K562 (cell line): ENCODE results near the gene SCAPER. TPM values are rescaled to one million over a fixed set of nuclear protein-coding genes. Genes with fewer than 3 reads are reported as not detected.
"Not testable (repeated sequence)": the region's sequence is repeated elsewhere in the genome, so short reads cannot be mapped to it uniquely, and the experiment has no call there.

Experiments used
- ATAC-seq: fragments of 200-7000 bp; cut with Tn5 transposase; 3 replicates; pipeline ENCODE4 v1.9.1; 2020; ENCODE audit warnings: moderate library complexity
- BruUV-seq: library from RNA; stranded (reverse); fragments of 400-500 nt; replicated peaks from 2 replicates; lab custom pipeline; 2021; lab: Mats Ljungman, UMichigan
- CTCF ChIA-PET: fragments of 300-600 bp; formaldehyde crosslinking; extraction: SDS; loops from one replicate; lab custom pipeline; 2021; ENCODE audit warnings: low intra/inter-chr PET ratio; lab: Yijun Ruan, JAX
- POLR2A ChIA-PET: fragments of 300-600, 350-650 bp; sonication (Branson Sonifier 250); formaldehyde crosslinking; extraction: SDS; loops from one replicate; lab custom pipeline; 2021; ENCODE audit warnings: antibody characterized with exemption, inconsistent platforms; lab: Yijun Ruan, JAX
- DNase-seq, 4 experiments: peaks; one replicate each; pipeline versions ENCODE4 v3.0.0 to v3.0.0-alpha.2; 2011 to 2018; ENCODE audit warnings: low spot score in 3 of 4, mixed read lengths in 3 of 4; ENCODE audit errors: extremely low read depth in 1 of 4
- FAIRE-seq: peaks from 2 replicates; lab custom pipeline; 2011; peaks lifted over from hg19 to GRCh38; lab: Jason Lieb, UNC
- H2AFZ ChIP-seq: 2 replicates; pipeline ENCODE4 v1.6.0; 2011; ENCODE audit warnings: low read depth, low read length, control low read depth, inconsistent platforms
- H3K27ac ChIP-seq: fragments of 200-600 bp; 3 replicates; pipeline ENCODE4 v1.8.0; 2011; ENCODE audit warnings: low read depth, mild to moderate bottlenecking, control low read depth, inconsistent platforms, low read length, moderate library complexity, mixed read lengths; ENCODE audit errors: extremely low read depth
- H3K27me3 ChIP-seq, 2 experiments: fragments of 300-600 bp in 1 of 2; 2 replicates in 1 of 2; 3 replicates in 1 of 2; pipeline versions ENCODE4 v1.6.0 to v1.8.0; 2011; ENCODE audit warnings: inconsistent platforms in 2 of 2, low read length in 2 of 2, mild to moderate bottlenecking in 1 of 2, mixed read lengths in 1 of 2, moderate library complexity in 1 of 2; ENCODE audit not compliant: control insufficient read depth in 2 of 2, insufficient read depth in 2 of 2
- H3K36me3 ChIP-seq: fragments of 300-600 bp; 3 replicates; pipeline ENCODE4 v1.8.0; 2011; ENCODE audit warnings: mild to moderate bottlenecking, low read length, inconsistent platforms; ENCODE audit not compliant: control insufficient read depth, insufficient read depth
- H3K4me1 ChIP-seq, 2 experiments: fragments of 200-600 bp in 1 of 2; replicated peaks in 1 of 2; 2 replicates in 1 of 2; 3 replicates in 1 of 2; pipeline versions ENCODE4 v1.5.1 to v1.8.0; 2011; ENCODE audit warnings: inconsistent platforms in 2 of 2, low read length in 2 of 2, mild to moderate bottlenecking in 1 of 2, mixed read lengths in 1 of 2, moderate library complexity in 1 of 2; ENCODE audit not compliant: control insufficient read depth in 2 of 2, insufficient read depth in 2 of 2
- H3K4me2 ChIP-seq: 2 replicates; pipeline ENCODE4 v1.6.1; 2011; ENCODE audit warnings: low read length, control low read depth, inconsistent platforms, mixed read lengths; ENCODE audit not compliant: insufficient read depth
- H3K4me3 ChIP-seq: fragments of 200-600 bp; sonication (generic), shearing (Covaris generic); 2 replicates; pipeline ENCODE4 v1.5.1; 2016; ENCODE audit warnings: control low read depth, inconsistent platforms
- H3K79me2 ChIP-seq: fragments of 200-600 bp; 3 replicates; pipeline ENCODE4 v1.8.0; 2011; ENCODE audit warnings: low read length, inconsistent platforms; ENCODE audit not compliant: control insufficient read depth, insufficient read depth
- H3K9ac ChIP-seq, 2 experiments: 2 replicates each; pipeline versions ENCODE4 v1.6.0 to v1.6.1; 2011; ENCODE audit warnings: low read depth in 2 of 2, low read length in 2 of 2, control low read depth in 1 of 2, inconsistent platforms in 1 of 2, mild to moderate bottlenecking in 1 of 2, mixed read lengths in 1 of 2; ENCODE audit not compliant: insufficient read depth in 1 of 2
- H3K9me1 ChIP-seq: one replicate; pipeline ENCODE4 v1.6.0; 2011; ENCODE audit warnings: inconsistent platforms, mild to moderate bottlenecking, low read length, moderate library complexity; ENCODE audit not compliant: control insufficient read depth, insufficient read depth
- H3K9me3 ChIP-seq: replicated peaks from 2 replicates; pipeline ENCODE4 v1.5.1; 2011; ENCODE audit warnings: low read depth, low read length, inconsistent platforms; ENCODE audit not compliant: control insufficient read depth, insufficient read depth
- H4K20me1 ChIP-seq: replicated peaks from 2 replicates; pipeline ENCODE4 v1.6.1; 2011; ENCODE audit warnings: low read length, inconsistent platforms, mixed read lengths; ENCODE audit not compliant: control insufficient read depth, insufficient read depth
- BACH1 ChIP-seq: fragments of 200-800 bp; sonication (Bioruptor generic); IDR thresholded peaks from 2 replicates; pipeline ENCODE4 v1.6.1; 2016; ENCODE audit warnings: missing genetic modification characterization, missing compliant biosample characterization
- GMEB1 ChIP-seq: fragments of 250-450 bp; sonication (Bioruptor Pico); IDR thresholded peaks from 2 replicates; pipeline ENCODE4 v1.4.0; 2020; ENCODE audit warnings: mild to moderate bottlenecking
- MYC ChIP-seq, 2 experiments: fragments of 250-450 bp in 1 of 2; sonication (Bioruptor Pico) in 1 of 2; IDR thresholded peaks; 2 replicates each; pipeline versions ENCODE4 v1.5.1 to v1.6.1; 2012 to 2021; ENCODE audit warnings: low read depth in 2 of 2, borderline replicate concordance in 1 of 2, improper control_type of control experiment in 1 of 2, low read length in 1 of 2, mild to moderate bottlenecking in 1 of 2, moderate library complexity in 1 of 2
- NR2C2 ChIP-seq, 2 experiments: fragments of 200-800 bp in 1 of 2; sonication (Bioruptor generic) in 1 of 2; sonication (generic) in 1 of 2; formaldehyde crosslinking in 1 of 2; IDR thresholded peaks; 2 replicates each; pipeline versions ENCODE4 v1.6.1 to v1.8.0; 2016 to 2022; ENCODE audit warnings: mild to moderate bottlenecking in 1 of 2, missing compliant biosample characterization in 1 of 2, missing genetic modification characterization in 1 of 2, missing genetic modification reagents in 1 of 2
- WGBS: fragments of 100-300 bp; shearing (Covaris generic); methylation state at CpG from one replicate; pipeline ENCODE4 v1.1.6; 2016; ENCODE audit warnings: low coverage, mixed read lengths; ENCODE audit not compliant: insufficient coverage; ENCODE audit errors: missing lambda C conversion rate; 5-methylcytosine and 5-hydroxymethylcytosine counted together
- in situ Hi-C: fragments of 300-500 bp; cut with MboI; formaldehyde crosslinking; loops from 4 replicates; pipeline ENCODE4 v1.15.0; 2018; ENCODE audit warnings: inconsistent platforms, mixed read lengths
- intact Hi-C: fragments of 100-400 bp; cut with micrococcal nuclease; formaldehyde crosslinking; loops from 2 replicates; pipeline ENCODE4 v1.14.2; 2022
- polyA plus RNA-seq, 8 experiments: library from polyadenylated mRNA; depleted of rRNA in 4 of 8; stranded (reverse) in 5 of 8; unstranded in 3 of 8; fragments of >200 nt; fragmentation: Nextera tagmentation in 2 of 8; fragmentation: Illumina TruSeq in 1 of 8; extraction: Ambion mirVana in 2 of 8; extraction: Trizol in 1 of 8; gene quantifications; 2 replicates each; pipeline versions ENCODE4 v1.2.1 to v1.2.3, GENCODE V29; 2011 to 2014; ENCODE audit warnings: inconsistent platforms in 1 of 8, missing spikeins in 1 of 8
- total RNA-seq, 7 experiments: library from RNA; depleted of rRNA in 6 of 7; stranded (reverse); fragments of >200 nt in 6 of 7; fragmentation: Illumina TruSeq in 2 of 7; extraction: Trizol in 2 of 7; gene quantifications; 2 replicates each; pipeline versions ENCODE4 v1.2.1 to v1.2.3, GENCODE V29; 2011 to 2021; ENCODE audit warnings: low replicate concordance in 1 of 7

SCAPER gene
- total and polyA plus RNA-seq, 9 of the 15 experiments (the other 6 are each of a cell fraction or from before 2014, with no cell fraction given) = 1.3 to 5.7 (median 3.2) TPM

- Histone ChIP-seq H3K27ac (no peak overlapping the region), H3K36me3 (no peaks in the 10 kb centered on the region), H3K9me3 (no peaks in the 10 kb centered on the region), H3K79me2 (no peaks in the 10 kb centered on the region), H3K9me1 (no peaks in the 10 kb centered on the region), H2AFZ (no peak overlapping the region), H3K4me2 (no peak overlapping the region), H3K9ac (no peak overlapping the region), H3K27me3 (no peaks in the 10 kb centered on the region; a peak in 1 of 5 replicates), H4K20me1 (no peaks in the 10 kb centered on the region), H3K4me1 (no peaks in the 10 kb centered on the region)
- in situ Hi-C loops = no loop called here
- intact Hi-C loops = no loop called here
- DNase-seq (no peak), FAIRE-seq (no peak), ATAC-seq (no peak)
- ChIA-PET CTCF (no interaction called here), POLR2A (no interaction called here)
- no TSS peak for BruUV-seq
- 7% methylated on average over 2 of the region's 2 CpGs for WGBS
- TF ChIP-seq MYC (IDR thresholded peaks at IDR 0.05; ENCODE audit: low read depth, low read length) = no peak
- no peak for TF ChIP-seq MYC (CRISPR knock-in tag; IDR thresholded peaks at IDR 0.05; ENCODE audit: borderline replicate concordance, low read depth)
- TF ChIP-seq BACH1 = no peak
- TF ChIP-seq GMEB1 = no peak
- TF ChIP-seq NR2C2 (CRISPR knock-in tag; IDR thresholded peaks at IDR 0.05) = no peak
- no peak for TF ChIP-seq NR2C2 (tag; IDR thresholded peaks at IDR 0.05)
- TF ChIP-seq, all 486 proteins: peak for 0
- H3K4me3 ChIP-seq = no peak overlapping the region
Measured at GRCh38 chr15:76512971-76513370, 392.2 kb downstream of the SCAPER start.

- H3K27me3 ChIP-seq, H3K79me2 ChIP-seq, H4K20me1 ChIP-seq, ATAC-seq, H3K4me2 ChIP-seq, H3K9ac ChIP-seq, H3K9me3 ChIP-seq, H3K9me1 ChIP-seq, H3K27ac ChIP-seq, FAIRE-seq, CTCF ChIA-PET, intact Hi-C loops, H3K4me1 ChIP-seq, BruUV-seq, POLR2A ChIA-PET, in situ Hi-C loops, H3K4me3 ChIP-seq, H2AFZ ChIP-seq, DNase-seq, H3K36me3 ChIP-seq: not testable (repeated sequence)
- WGBS = 64% methylated on average over 10 of the region's 10 CpGs
Measured at GRCh38 chr15:76510663-76511062, 394.5 kb downstream of the SCAPER start.
